ENCODE results near the gene MSX1. TPM values are rescaled to one million over a fixed set of nuclear protein-coding genes. Genes with fewer than 3 reads are reported as not detected.

Gene MSX1
- total RNA-seq, 1 donor from 2014 or later, result 2.5 TPM

- intact Hi-C loops (cut with DNase I), result no loop called here
- H3K9me3 ChIP-seq, result no peaks in the 10 kb centered on the region
- H3K36me3 ChIP-seq, result no peaks in the 10 kb centered on the region
- no peak overlapping the region for H3K27ac ChIP-seq
- peaks cover 2% of the 10 kb centered on the region for H3K4me1 ChIP-seq
- ATAC-seq, result no peak
- TF ChIP-seq CTCF (IDR thresholded peaks at IDR 0.05), result no peak
- no peak overlapping the region for H3K4me3 ChIP-seq
- DNase-seq, result no peak
- peaks cover 91% of the 10 kb centered on the region for H3K27me3 ChIP-seq
Measured at GRCh38 chr4:4871573-4872313, 12.3 kb downstream of the MSX1 start.

DNA sequence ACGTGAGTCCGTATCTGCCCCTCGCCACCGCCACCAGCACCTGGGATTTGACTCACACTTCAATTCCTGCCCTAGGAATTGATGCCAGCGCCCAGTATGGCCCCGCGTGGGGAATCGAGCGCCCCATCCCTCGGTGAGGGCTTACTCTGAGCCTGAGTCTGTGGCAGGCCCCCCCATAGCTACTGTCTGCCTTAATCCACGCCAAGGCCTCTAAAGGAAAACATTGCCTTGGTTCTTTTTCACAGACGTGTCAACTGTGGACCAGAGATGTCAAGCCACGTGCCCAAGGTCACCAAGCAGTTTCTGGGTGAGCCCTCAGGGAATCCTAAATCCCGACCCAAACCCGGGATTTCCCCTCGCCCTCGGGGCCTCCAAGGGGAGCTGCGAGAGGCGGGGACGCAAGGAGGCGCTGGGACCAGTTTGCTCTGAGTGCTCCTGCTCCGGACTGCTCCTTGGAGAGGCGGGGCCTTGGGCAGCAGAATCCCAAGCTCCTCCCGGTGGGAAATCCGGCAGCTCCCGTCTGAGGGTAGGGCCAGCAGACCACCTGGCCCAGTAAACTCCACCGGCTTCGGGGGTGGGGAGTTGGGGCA, 12.9 kb downstream of the MSX1 start:
- no peak for TF ChIP-seq CTCF (IDR thresholded peaks at IDR 0.05)
- Histone ChIP-seq H3K27me3 (peaks cover 84% of the 10 kb centered on the region), H3K4me1 (no peaks in the 10 kb centered on the region), H3K9me3 (no peaks in the 10 kb centered on the region), H3K4me3 (no peak overlapping the region), H3K27ac (no peak overlapping the region), H3K36me3 (no peaks in the 10 kb centered on the region)
- DNase-seq (no peak), ATAC-seq (no peak)
- intact Hi-C loops (cut with DNase I), result no loop called here

GRCh38 chr4:4873203-4873602, 13.7 kb downstream of the MSX1 start:
- Histone ChIP-seq H3K27me3 (peaks cover 77% of the 10 kb centered on the region), H3K27ac (no peak overlapping the region), H3K36me3 (no peaks in the 10 kb centered on the region), H3K4me1 (no peaks in the 10 kb centered on the region), H3K9me3 (no peaks in the 10 kb centered on the region), H3K4me3 (no peak overlapping the region)
- TF ChIP-seq CTCF (IDR thresholded peaks at IDR 0.05), result no peak
- intact Hi-C loops (cut with DNase I), result no loop called here
- DNase-seq (no peak), ATAC-seq (no peak)

DNA sequence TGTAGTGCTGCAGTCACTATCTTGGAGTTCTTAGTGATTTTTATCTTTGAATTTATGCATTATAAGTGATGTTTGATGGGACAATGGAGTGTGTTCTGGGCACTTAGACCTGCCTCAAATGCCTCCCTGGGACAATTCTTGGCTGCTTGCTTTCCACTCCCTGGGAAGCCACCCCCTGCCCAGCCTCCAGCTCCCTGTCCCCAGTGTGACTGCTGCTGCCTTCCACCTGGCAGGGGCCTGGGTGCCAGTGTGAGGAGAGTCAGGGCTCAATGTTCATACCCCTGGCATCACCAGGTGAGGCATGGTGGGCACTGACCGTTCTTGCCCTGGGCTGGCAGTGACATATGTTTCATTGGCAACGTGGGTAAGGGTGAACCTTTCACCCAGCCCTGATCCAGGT, 14.8 kb downstream of the MSX1 start:
- no peak for ATAC-seq

GRCh38 chr4:4875147-4875546, 15.7 kb downstream of the MSX1 start:
- ATAC-seq (no peak), DNase-seq (no peak)
- TF ChIP-seq CTCF (IDR thresholded peaks at IDR 0.05), result no peak
- H3K4me3 ChIP-seq, result no peak overlapping the region
- H3K36me3 ChIP-seq, result no peaks in the 10 kb centered on the region
- H3K4me1 ChIP-seq, result no peaks in the 10 kb centered on the region
- peaks cover 77% of the 10 kb centered on the region for H3K27me3 ChIP-seq
- no peaks in the 10 kb centered on the region for H3K9me3 ChIP-seq
- no peak overlapping the region for H3K27ac ChIP-seq
- intact Hi-C loops (cut with DNase I), result no loop called here

More for the DNA sequence above, 14.8 kb downstream of the MSX1 start:
- Histone ChIP-seq H3K9me3 (no peaks in the 10 kb centered on the region), H3K36me3 (no peaks in the 10 kb centered on the region), H3K27ac (no peak overlapping the region), H3K4me3 (no peak overlapping the region), H3K4me1 (no peaks in the 10 kb centered on the region), H3K27me3 (peaks cover 77% of the 10 kb centered on the region)
- no peak for DNase-seq
- intact Hi-C loops (cut with DNase I), result no loop called here
- no peak for TF ChIP-seq CTCF (IDR thresholded peaks at IDR 0.05)

All from upper lobe of right lung (tissue), 1 donor.